OCI-LY7 (cell line): ENCODE measurements around the gene C16orf82.

Experiments
- EZH2phosphoT487 ChIP-seq: fragments of 200-600 bp; sonication (generic); IDR thresholded peaks from 2 replicates; pipeline ENCODE4 v1.6.1; 2018; ENCODE audit warnings: low read depth, borderline replicate concordance, mild to moderate bottlenecking, mixed run types, antibody characterized with exemption, low read length, moderate library complexity, mixed read lengths
- TF ChIP-seq, protein P1 (sequence below): fragments of 200-600 bp; sonication (generic); conservative IDR thresholded peaks from 2 replicates; pipeline ENCODE4 v1.5.1; 2014; ENCODE audit warnings: mild to moderate bottlenecking, antibody characterized with exemption, low read length, moderate library complexity, mixed read lengths

- TF ChIP-seq, protein P1, sequence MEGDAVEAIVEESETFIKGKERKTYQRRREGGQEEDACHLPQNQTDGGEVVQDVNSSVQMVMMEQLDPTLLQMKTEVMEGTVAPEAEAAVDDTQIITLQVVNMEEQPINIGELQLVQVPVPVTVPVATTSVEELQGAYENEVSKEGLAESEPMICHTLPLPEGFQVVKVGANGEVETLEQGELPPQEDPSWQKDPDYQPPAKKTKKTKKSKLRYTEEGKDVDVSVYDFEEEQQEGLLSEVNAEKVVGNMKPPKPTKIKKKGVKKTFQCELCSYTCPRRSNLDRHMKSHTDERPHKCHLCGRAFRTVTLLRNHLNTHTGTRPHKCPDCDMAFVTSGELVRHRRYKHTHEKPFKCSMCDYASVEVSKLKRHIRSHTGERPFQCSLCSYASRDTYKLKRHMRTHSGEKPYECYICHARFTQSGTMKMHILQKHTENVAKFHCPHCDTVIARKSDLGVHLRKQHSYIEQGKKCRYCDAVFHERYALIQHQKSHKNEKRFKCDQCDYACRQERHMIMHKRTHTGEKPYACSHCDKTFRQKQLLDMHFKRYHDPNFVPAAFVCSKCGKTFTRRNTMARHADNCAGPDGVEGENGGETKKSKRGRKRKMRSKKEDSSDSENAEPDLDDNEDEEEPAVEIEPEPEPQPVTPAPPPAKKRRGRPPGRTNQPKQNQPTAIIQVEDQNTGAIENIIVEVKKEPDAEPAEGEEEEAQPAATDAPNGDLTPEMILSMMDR, result no peak
- no peak for TF ChIP-seq EZH2phosphoT487
Observed at GRCh38 chr16:27058299-27058698, 8.4 kb upstream of the C16orf82 start.
